NCI-H345 (cell line): ENCODE data around the gene PFN1.
"Not testable (repeated sequence)": the region's sequence is repeated elsewhere in the genome, so short reads cannot be mapped to it uniquely, and the experiment has no call there.

Experiments used
- DNase-seq: peaks from one replicate; lab custom pipeline; 2025; lab: John Stamatoyannopoulos, UW

The PFN1 gene

GRCh38 chr17:4945176-4945943, 3.0 kb downstream of the PFN1 start:
- no peak for DNase-seq

- DNase-seq, result no peak
Observed at GRCh38 chr17:4944554-4945175, 3.7 kb downstream of the PFN1 start.

- no peak for DNase-seq
Observed at GRCh38 chr17:4944163-4944553, 4.2 kb downstream of the PFN1 start.

- no peak for DNase-seq
Observed at GRCh38 chr17:4942760-4943508, 5.4 kb downstream of the PFN1 start.

- no peak for DNase-seq
Observed at GRCh38 chr17:4941319-4941610, 7.1 kb downstream of the PFN1 start.

DNA sequence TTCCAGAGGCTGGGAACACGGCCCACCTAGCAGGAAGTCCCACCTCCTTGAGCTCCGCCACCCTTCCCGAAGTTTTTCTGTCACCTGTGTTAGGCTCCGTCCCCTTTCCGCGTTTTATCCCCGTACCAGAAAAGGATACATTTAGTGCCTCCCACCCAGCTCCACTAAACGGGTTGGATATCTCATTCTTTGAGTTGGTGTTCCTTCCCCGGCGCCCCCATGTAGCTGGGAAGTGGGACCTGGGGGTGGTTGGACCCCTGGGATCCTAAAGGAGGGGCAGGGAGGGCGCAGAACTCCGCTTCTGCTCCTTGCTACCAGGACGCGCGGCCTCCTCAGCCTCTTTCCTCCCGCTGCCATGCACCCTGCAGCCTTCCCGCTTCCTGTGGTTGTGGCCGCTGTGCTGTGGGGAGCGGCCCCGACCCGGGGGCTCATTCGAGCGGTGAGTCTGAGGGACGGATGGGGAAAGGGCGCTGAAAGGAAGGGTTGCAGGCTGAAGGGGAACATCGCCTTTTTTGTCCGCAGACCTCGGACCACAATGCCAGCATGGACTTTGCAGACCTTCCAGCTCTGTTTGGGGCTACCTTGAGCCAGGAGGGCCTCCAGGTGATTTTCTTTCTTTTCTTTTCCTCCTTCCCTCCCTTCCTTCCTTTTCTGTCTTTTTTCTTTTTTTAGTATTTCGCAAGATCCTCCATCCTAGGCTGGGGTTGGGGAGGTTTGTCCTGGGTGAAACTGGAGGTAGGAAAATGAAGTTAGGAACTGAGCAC, 7.6 kb downstream of the PFN1 start:
- no peak for DNase-seq

GRCh38 chr17:4939796-4940554, 8.4 kb downstream of the PFN1 start, which contains the start of the genes RNF167 and SLC25A11:
RNF167 (plus strand) TSS chr17:4940268; CDS start chr17:4940910, 642 bp downstream.
SLC25A11 (minus strand) TSS chr17:4940046; CDS start chr17:4939910, 136 bp downstream.
- peak; percentile 97 for DNase-seq

GRCh38 chr17:4939546-4939795, 8.9 kb downstream of the PFN1 start:
- no peak for DNase-seq

GRCh38 chr17:4938688-4939545, 9.4 kb downstream of the PFN1 start:
- DNase-seq, result no peak

DNA sequence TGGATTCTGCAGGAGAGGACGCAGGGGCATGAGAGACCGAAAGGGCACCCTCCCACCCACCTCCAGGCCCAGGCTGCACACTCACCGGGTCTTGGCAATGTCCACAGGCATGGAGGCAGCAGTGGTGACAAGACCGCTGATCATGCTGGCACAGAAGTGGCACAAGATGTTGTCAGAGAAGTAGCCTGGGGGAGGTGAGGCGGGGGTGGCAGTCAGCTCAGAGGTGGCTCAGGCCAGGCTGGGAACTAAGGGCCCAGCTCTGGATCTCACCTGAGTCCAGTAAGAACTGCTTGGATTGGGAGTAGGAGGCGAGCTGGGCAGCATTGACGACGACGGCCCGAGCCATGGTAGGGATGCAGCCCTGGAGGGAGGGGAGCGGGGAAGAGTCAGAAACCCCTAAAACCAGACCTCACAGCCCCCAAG, 10.2 kb downstream of the PFN1 start:
- no peak for DNase-seq

- no peak for DNase-seq
Observed at GRCh38 chr17:4937553-4937952, 10.8 kb downstream of the PFN1 start.

DNA sequence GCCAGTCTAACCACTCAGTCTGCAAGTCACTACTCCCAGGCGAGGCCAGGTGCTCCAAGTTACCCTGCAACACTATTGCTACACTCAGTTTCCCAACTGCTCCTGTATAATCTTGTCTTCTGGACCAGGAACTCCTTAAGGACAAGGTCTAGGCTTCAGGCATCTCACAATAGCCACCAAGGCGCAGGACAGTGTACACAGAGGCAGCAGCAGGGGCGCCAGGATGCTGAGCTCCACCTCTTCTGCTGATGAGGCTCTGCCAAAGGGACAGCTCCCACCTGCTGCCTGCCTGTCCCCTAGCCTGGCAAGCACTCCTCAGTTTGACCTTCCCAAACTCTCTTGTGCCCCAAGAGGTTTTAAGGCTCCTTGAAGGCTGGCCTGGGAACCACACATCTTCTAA, 11.9 kb downstream of the PFN1 start:
- DNase-seq, result no peak

DNA sequence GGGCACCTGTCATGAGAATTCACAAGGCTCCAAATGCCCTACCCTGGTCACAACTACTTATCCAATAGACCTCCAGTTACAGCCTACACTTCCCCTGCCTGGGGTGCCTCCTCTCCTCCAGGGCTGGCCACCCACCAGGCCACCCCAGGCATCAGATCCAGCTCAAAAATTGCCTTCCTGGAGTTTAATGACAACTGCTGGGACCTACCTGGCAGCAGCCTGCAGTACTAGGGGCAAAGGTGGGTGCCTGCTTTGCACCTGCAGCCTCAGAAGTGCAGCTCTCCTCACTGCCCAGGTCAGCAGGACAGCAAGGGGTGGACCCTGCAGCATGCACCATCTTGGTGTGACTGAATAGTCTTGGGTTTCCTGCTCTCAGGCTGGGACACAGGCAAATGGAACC, 12.7 kb downstream of the PFN1 start:
- no peak for DNase-seq

GRCh38 chr17:4934173-4934979, 14.0 kb downstream of the PFN1 start:
- DNase-seq, result no peak

- DNase-seq, result no peak
Observed at GRCh38 chr17:4933646-4934045, 14.7 kb downstream of the PFN1 start.

GRCh38 chr17:4932756-4933155, 15.6 kb downstream of the PFN1 start:
- DNase-seq, result no peak

DNA sequence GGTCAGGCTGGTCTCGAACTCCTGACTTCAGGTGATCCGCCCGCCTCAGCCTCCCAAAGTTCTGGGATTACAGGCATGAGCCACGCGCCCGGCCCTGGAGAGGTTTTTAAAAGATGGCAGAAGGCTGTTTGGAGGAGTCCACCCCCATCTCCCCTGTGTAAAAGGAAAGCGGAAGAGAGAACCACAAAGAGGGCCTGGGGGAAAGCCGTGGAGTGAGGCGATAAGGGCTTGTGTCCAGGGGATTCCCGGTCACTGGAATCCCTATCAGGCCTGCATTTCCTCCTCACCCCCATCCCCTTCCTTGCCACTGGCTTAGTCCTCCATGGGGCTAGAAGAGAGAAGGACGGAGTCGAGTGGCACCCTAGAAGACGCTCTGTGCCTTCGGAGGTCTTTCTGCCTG, 16.4 kb downstream of the PFN1 start, which contains the start of gene GP1BA:
Gene GP1BA, plus strand, starts transcription at position 315 of the 400 bp plus-strand sequence. CDS start 328 bp downstream, outside the sequence.
- no peak for DNase-seq

- DNase-seq, result no peak
Observed at GRCh38 chr17:4928881-4929280, 19.4 kb downstream of the PFN1 start.

- not testable (repeated sequence) for DNase-seq
Observed at GRCh38 chr17:4926577-4927335, 21.6 kb downstream of the PFN1 start.
